Ascending aorta (tissue), 2 donors: ENCODE data around the gene DGCR2. TPM values are rescaled to one million over a fixed set of nuclear protein-coding genes. Genes with fewer than 3 reads are reported as not detected.

Source experiments
- DNase-seq, 2 donors: peaks; one replicate each; pipeline ENCODE4 v3.0.0-alpha.2; 2019; ENCODE audit warnings: low spot score in 2 of 2
- H3K27ac ChIP-seq, 2 donors: fragments of 200-600 bp; sonication (generic); one replicate each; pipeline ENCODE4 v1.5.1; 2016 to 2017; ENCODE audit warnings: mild to moderate bottlenecking in 1 of 2
- H3K27me3 ChIP-seq: fragments of 200-600 bp; sonication (generic); one replicate; pipeline ENCODE4 v1.5.1; 2017
- H3K36me3 ChIP-seq, 2 donors: fragments of 200-600 bp; sonication (generic); one replicate each; pipeline ENCODE4 v1.5.1; 2016
- H3K4me1 ChIP-seq, 2 donors: fragments of 200-600 bp; sonication (generic); one replicate each; pipeline ENCODE4 v1.5.1; 2016 to 2017; ENCODE audit warnings: mild to moderate bottlenecking in 1 of 2
- H3K4me3 ChIP-seq, 2 donors: fragments of 200-600 bp; sonication (generic); one replicate each; pipeline ENCODE4 v1.5.1; 2016 to 2017; ENCODE audit warnings: mild to moderate bottlenecking in 1 of 2
- H3K9me3 ChIP-seq, 2 donors: fragments of 200-600 bp; sonication (generic); one replicate each; pipeline ENCODE4 v1.5.1; 2016
- CTCF ChIP-seq, 3 experiments: fragments of 200-600 bp in 2 of 3; fragments of 450-650 bp in 1 of 3; sonication (generic) in 2 of 3; IDR thresholded peaks; one replicate each; pipeline ENCODE4 v1.5.1; 2016 to 2019; ENCODE audit warnings: antibody characterized with exemption in 3 of 3, mild to moderate bottlenecking in 1 of 3, moderate library complexity in 1 of 3
- intact Hi-C: fragments of 100-400 bp; cut with DNase I; formaldehyde crosslinking; loops from one replicate; pipeline ENCODE4 v1.15.1; 2023
- total RNA-seq: library from RNA; depleted of rRNA; stranded (reverse); fragments of >200 nt; gene quantifications from one replicate; pipeline ENCODE4 v1.1.0, GENCODE V29; 2016

Gene DGCR2
- total RNA-seq, 1 donor from 2014 or later = 34.7 TPM

- no peak for TF ChIP-seq CTCF (IDR thresholded peaks at IDR 0.05)
- Histone ChIP-seq H3K27me3 (no peaks in the 10 kb centered on the region), H3K36me3 (peaks cover 42 to 55% of the 10 kb centered on the region in 2 donors), H3K4me3 (no peak overlapping the region), H3K4me1 (no peaks in the 10 kb centered on the region), H3K27ac (no peak overlapping the region), H3K9me3 (no peaks in the 10 kb centered on the region)
- intact Hi-C loops = no loop called here
- DNase-seq = no peak
Observed at GRCh38 chr22:19132153-19132552, 9.9 kb upstream of the DGCR2 start.

DNA sequence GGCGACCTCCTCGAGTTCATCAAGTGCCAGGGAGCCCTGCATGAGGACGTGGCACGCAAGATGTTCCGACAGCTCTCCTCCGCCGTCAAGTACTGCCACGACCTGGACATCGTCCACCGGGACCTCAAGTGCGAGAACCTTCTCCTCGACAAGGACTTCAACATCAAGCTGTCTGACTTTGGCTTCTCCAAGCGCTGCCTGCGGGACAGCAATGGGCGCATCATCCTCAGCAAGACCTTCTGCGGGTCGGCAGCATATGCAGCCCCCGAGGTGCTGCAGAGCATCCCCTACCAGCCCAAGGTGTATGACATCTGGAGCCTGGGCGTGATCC is 9.4 kb upstream of the DGCR2 start:
- no peak overlapping the region for H3K27ac ChIP-seq
- no peaks in the 10 kb centered on the region for H3K9me3 ChIP-seq
- no peak for TF ChIP-seq CTCF (IDR thresholded peaks at IDR 0.05)
- no peaks in the 10 kb centered on the region for H3K4me1 ChIP-seq
- DNase-seq = no peak
- no peaks in the 10 kb centered on the region for H3K27me3 ChIP-seq
- H3K36me3 ChIP-seq = peaks cover 37 to 50% of the 10 kb centered on the region in 2 donors
- no peak overlapping the region for H3K4me3 ChIP-seq
- intact Hi-C loops = no loop called here

DNA sequence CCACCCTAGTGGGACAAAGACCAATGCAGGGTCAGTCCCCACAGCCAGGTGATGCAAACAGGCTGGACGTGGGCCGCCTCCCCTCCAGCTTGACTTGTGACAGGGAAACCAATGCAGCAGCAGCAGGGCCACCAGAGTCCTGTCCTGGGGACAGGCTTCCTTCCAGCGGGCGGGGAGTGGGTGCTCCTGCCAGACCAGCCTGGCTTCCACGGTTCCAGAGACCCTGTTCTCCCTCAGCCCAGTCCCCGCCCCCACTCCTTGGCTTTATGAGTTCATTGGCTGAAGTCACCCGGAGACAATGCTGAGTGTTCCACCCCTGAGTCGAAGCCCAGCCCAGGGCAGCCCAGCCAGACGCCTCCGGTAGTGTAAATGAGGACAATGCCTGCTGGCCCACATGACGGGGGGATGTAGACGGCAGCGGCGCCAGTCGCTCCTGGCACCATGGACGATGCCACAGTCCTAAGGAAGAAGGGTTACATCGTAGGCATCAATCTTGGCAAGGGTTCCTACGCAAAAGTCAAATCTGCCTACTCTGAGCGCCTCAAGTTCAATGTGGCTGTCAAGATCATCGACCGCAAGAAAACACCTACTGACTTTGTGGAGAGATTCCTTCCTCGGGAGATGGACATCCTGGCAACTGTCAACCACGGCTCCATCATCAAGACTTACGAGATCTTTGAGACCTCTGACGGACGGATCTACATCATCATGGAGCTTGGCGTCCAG is 8.9 kb upstream of the DGCR2 start, which contains the start of gene TSSK2:
TSS of gene TSSK2 (plus strand) at position 350 of the 726 bp plus-strand sequence. CDS start at position 442, 92 bp downstream.
- DNase-seq = no peak
- H3K27me3 ChIP-seq = no peaks in the 10 kb centered on the region
- H3K4me1 ChIP-seq = no peaks in the 10 kb centered on the region
- TF ChIP-seq CTCF (IDR thresholded peaks at IDR 0.05) = no peak
- H3K4me3 ChIP-seq = no peak within 1 kb of the TSS
- no peak within 1 kb of the TSS for H3K27ac ChIP-seq
- intact Hi-C loops = no loop called here
- no peaks in the 10 kb centered on the region for H3K9me3 ChIP-seq
- H3K36me3 ChIP-seq = peaks cover 32 to 44% of the 10 kb centered on the region in 2 donors

GRCh38 chr22:19129871-19130270 is 7.7 kb upstream of the DGCR2 start:
- no peaks in the 10 kb centered on the region for H3K4me1 ChIP-seq
- DNase-seq = no peak
- H3K27ac ChIP-seq = no peak overlapping the region
- H3K9me3 ChIP-seq = no peaks in the 10 kb centered on the region
- TF ChIP-seq CTCF (IDR thresholded peaks at IDR 0.05) = no peak
- H3K36me3 ChIP-seq = peaks cover 24 to 33% of the 10 kb centered on the region in 2 donors
- H3K27me3 ChIP-seq = no peaks in the 10 kb centered on the region
- H3K4me3 ChIP-seq = no peak overlapping the region
- intact Hi-C loops = no loop called here

DNA sequence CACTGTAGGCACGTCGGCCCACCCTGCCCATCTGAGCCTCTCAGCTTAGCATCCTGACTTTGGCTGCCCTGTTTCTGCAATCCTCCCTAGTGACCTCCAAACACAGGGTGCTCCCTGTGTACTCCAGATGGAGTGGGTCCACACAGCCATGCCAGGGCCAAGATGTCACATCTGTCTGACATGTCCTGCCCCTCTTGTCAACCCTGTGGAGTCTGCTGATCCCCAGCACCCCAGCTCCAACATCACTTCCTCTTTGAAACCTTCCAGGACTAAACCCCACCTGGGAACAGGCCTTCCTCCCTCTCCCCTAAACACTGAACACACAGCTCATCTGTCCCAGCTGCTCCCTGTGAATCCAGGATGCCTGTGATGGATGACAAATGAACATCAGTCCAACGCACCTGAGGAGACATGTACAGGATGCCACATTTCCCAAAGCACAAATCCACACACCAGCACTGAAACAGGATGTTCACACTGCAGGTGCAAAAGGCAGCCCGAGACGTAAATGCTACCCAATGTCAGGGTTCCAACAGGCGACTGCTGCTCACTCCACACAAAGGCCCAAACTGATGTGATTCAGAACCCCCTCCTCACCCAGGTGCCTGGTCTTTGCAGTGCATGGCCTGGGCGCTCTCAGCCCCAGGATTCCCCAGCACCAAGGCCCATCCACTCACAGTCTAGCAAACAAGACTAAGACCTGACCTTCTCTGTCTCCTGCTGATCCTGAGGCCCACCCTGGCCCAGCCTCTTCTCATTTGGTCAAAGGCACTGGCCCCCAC is 6.9 kb upstream of the DGCR2 start:
- Histone ChIP-seq H3K27me3 (no peaks in the 10 kb centered on the region), H3K27ac (no peak overlapping the region), H3K9me3 (no peaks in the 10 kb centered on the region), H3K4me3 (no peak overlapping the region), H3K4me1 (no peaks in the 10 kb centered on the region), H3K36me3 (peaks cover 17 to 26% of the 10 kb centered on the region in 2 donors)
- intact Hi-C loops = no loop called here
- no peak for DNase-seq
- no peak for TF ChIP-seq CTCF (IDR thresholded peaks at IDR 0.05)
